ENCODE results near the gene SYTL1. TPM values are rescaled to one million over a fixed set of nuclear protein-coding genes. Genes with fewer than 3 reads are reported as not detected.

Gene SYTL1
- total RNA-seq, 2 experiments from 2014 or later, result 83.5 to 106 TPM

GRCh38 chr1:27351541-27352107 is 9.8 kb downstream of the SYTL1 start:
- H3K27ac Mint-ChIP-seq, result no peak overlapping the region
- peaks cover 23% of the 10 kb centered on the region for H3K4me1 Mint-ChIP-seq
- peaks cover 7% of the 10 kb centered on the region for H3K36me3 Mint-ChIP-seq (ENCODE audit: low read depth)
- H3K4me3 Mint-ChIP-seq, result no peak overlapping the region
- no peak for DNase-seq
- H3K9me3 Mint-ChIP-seq, result no peaks in the 10 kb centered on the region
- no peaks in the 10 kb centered on the region for H3K27me3 Mint-ChIP-seq
- CTCF ChIA-PET, result interaction anchor here (0.7 kb wide), 1 partner anchor 11 kb away, joined by 3 read pairs; no protein-coding TSS in a partner anchor
- POLR2A ChIA-PET, result no interaction called here

GRCh38 chr1:27353166-27353565 is 11.3 kb downstream of the SYTL1 start:
- H3K27me3 Mint-ChIP-seq, result no peaks in the 10 kb centered on the region
- peaks cover 27% of the 10 kb centered on the region for H3K4me1 Mint-ChIP-seq
- H3K4me3 Mint-ChIP-seq, result no peak overlapping the region
- H3K27ac Mint-ChIP-seq, result no peak overlapping the region
- CTCF ChIA-PET, result interaction anchor here (0.8 to 4.8 kb wide), 5 partner anchors 10 to 42 kb away, joined by 3 to 21 read pairs (median 3); no protein-coding TSS in a partner anchor
- peaks cover 3% of the 10 kb centered on the region for H3K36me3 Mint-ChIP-seq (ENCODE audit: low read depth)
- DNase-seq, result no peak
- no peaks in the 10 kb centered on the region for H3K9me3 Mint-ChIP-seq
- POLR2A ChIA-PET, result interaction anchor here (0.6 kb wide), 1 partner anchor 9 kb away, joined by 4 read pairs; no protein-coding TSS in a partner anchor

DNA sequence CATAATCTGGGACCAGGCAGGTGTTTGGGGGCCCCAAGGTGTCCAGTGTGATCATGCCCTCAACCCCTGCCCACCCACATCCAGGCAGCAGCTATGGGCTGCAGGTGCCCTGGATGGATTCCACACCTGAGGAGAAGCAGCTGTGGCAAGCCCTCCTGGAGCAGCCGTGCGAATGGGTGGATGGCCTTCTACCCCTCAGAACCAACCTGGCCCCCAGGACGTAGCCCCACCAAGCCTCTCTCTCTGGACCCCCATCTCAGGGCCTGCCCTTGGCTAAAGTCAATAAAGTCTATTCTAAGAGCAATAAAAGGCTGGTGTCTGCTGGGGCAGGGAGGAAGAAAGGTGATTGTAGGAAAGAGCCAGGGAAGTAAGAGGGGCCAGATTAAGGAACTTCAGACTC is 11.8 kb downstream of the SYTL1 start:
- CTCF ChIA-PET, result interaction anchor here (0.6 to 4.8 kb wide), 7 partner anchors 11 to 82 kb away, joined by 3 to 21 read pairs (median 4); partner anchors contain the start of gene SYTL1
- Mint-ChIP-seq H3K36me3 (ENCODE audit: low read depth) (peaks cover 3% of the 10 kb centered on the region), H3K4me3 (no peak overlapping the region), H3K9me3 (no peaks in the 10 kb centered on the region), H3K27ac (peak overlapping the region; percentile 31), H3K27me3 (no peaks in the 10 kb centered on the region), H3K4me1 (peaks cover 27% of the 10 kb centered on the region)
- no peak for DNase-seq
- POLR2A ChIA-PET, result interaction anchor here (0.6 kb wide), 1 partner anchor 10 kb away, joined by 4 read pairs; no protein-coding TSS in a partner anchor

GRCh38 chr1:27355683-27356082 is 13.9 kb downstream of the SYTL1 start:
- ChIA-PET CTCF (interaction anchor here (1.0 to 4.9 kb wide), 6 partner anchors 11 to 213 kb away, joined by 3 to 68 read pairs (median 28); partner anchors contain the start of genes MAP3K6 and SYTL1), POLR2A (no interaction called here)
- Mint-ChIP-seq H3K9me3 (no peaks in the 10 kb centered on the region), H3K4me3 (no peak overlapping the region), H3K4me1 (peaks cover 37% of the 10 kb centered on the region), H3K27me3 (peaks cover 3% of the 10 kb centered on the region), H3K36me3 (ENCODE audit: low read depth) (peaks cover 3% of the 10 kb centered on the region), H3K27ac (peak overlapping the region; percentile 26)
- no peak for DNase-seq

- Mint-ChIP-seq H3K4me1 (peaks cover 43% of the 10 kb centered on the region), H3K4me3 (peak overlapping the region; percentile 25), H3K27ac (peak overlapping the region; percentile 26), H3K36me3 (ENCODE audit: low read depth) (peaks cover 3% of the 10 kb centered on the region), H3K9me3 (no peaks in the 10 kb centered on the region), H3K27me3 (peaks cover 3% of the 10 kb centered on the region)
- DNase-seq, result no peak
- CTCF ChIA-PET, result interaction anchor here (1.0 to 4.9 kb wide), 8 partner anchors 11 to 212 kb away, joined by 3 to 68 read pairs (median 14); partner anchors contain the start of genes MAP3K6 and SYTL1
- POLR2A ChIA-PET, result no interaction called here
Observed at GRCh38 chr1:27356277-27356618, 14.4 kb downstream of the SYTL1 start.

DNA sequence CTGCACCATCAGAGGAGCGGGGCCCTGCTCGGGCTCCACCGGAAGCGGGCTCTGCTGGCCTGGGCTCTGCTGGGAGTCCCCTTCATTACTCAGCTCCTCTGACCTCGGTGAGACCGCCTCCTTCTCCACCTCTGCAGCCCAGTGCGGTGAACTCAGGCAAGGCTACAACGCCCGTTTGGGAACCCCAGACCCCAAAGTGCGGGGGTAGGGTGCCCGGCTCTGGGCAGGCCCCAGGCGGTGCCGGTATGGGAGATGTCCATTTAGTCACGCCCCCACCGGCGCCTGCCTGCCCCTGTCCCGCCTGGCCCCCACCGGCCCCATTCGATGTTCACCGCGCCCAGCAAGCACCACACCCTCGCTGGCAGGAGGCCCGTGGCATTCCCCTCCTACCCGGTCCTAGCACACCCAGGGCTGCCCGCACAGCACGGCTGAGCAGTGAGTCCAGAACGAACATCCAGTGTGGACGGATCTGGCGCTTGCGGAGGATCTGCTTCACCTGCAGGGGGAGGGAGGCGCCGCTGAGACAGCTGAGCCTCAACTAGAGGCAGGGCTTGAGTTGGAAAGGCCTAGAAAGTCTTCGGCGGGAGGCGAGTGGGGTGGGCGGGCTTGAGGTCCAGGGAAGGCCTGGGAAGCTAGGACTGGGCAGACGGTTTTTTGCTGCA is 14.9 kb downstream of the SYTL1 start:
- DNase-seq, result no peak
- Mint-ChIP-seq H3K9me3 (no peaks in the 10 kb centered on the region), H3K4me3 (peak overlapping the region; percentile 72), H3K36me3 (ENCODE audit: low read depth) (no peaks in the 10 kb centered on the region), H3K4me1 (peaks cover 43% of the 10 kb centered on the region), H3K27me3 (peaks cover 3% of the 10 kb centered on the region), H3K27ac (peak overlapping the region; percentile 93)
- CTCF ChIA-PET, result interaction anchor here (0.6 to 4.9 kb wide), 25 partner anchors 10 to 1329 kb away, joined by 3 to 68 read pairs (median 6); partner anchors contain the start of genes CD164L2, FCN3, MAP3K6 and SYTL1
- POLR2A ChIA-PET, result no interaction called here

DNA sequence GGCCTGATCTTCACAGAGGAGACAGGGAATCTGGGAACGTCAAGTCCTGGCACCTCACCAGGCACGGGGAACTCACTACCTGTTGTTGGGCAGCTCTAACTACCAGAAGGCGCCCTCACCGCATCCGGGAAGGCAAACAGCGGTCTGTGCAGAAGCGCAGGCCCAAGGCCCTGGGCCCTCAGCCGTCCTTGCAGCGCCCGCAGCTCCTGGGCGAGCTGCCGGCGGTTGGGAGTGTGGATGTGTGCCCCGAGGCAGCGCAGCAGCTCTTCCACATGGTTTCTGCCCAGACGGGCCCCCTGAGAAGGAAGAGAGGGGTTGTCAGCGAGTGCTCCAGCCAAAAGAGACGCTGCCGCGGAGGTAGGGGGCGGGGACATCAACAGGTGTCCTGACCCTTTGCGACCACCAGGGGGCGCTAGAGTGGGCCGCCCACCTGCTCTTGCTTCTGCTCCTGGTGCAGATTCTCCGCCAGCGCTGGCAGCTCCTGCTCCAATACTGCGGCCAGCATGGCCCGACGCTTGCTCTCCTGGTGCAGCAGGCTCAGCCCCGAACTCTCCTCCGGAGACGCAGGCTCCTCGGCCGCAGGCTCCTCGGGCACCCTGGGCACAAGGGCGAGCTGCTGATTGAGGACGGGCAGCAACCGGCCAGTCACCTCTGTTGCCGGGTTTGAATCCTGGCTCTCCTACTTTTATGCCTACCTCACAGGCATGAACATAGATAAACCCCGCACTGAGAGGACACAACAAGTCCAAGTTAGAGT is 15.6 kb downstream of the SYTL1 start:
- ChIA-PET POLR2A (no interaction called here), CTCF (interaction anchor here (0.5 to 4.9 kb wide), 30 partner anchors 10 to 1329 kb away, joined by 3 to 68 read pairs (median 4); partner anchors contain the start of genes CD164L2, FCN3, MAP3K6 and SYTL1)
- no peaks in the 10 kb centered on the region for H3K36me3 Mint-ChIP-seq (ENCODE audit: low read depth)
- peaks cover 43% of the 10 kb centered on the region for H3K4me1 Mint-ChIP-seq
- peak overlapping the region; percentile 93 for H3K27ac Mint-ChIP-seq
- peak; percentile 83 for DNase-seq
- H3K4me3 Mint-ChIP-seq, result peak overlapping the region; percentile 72
- no peaks in the 10 kb centered on the region for H3K9me3 Mint-ChIP-seq
- peaks cover 3% of the 10 kb centered on the region for H3K27me3 Mint-ChIP-seq

DNA sequence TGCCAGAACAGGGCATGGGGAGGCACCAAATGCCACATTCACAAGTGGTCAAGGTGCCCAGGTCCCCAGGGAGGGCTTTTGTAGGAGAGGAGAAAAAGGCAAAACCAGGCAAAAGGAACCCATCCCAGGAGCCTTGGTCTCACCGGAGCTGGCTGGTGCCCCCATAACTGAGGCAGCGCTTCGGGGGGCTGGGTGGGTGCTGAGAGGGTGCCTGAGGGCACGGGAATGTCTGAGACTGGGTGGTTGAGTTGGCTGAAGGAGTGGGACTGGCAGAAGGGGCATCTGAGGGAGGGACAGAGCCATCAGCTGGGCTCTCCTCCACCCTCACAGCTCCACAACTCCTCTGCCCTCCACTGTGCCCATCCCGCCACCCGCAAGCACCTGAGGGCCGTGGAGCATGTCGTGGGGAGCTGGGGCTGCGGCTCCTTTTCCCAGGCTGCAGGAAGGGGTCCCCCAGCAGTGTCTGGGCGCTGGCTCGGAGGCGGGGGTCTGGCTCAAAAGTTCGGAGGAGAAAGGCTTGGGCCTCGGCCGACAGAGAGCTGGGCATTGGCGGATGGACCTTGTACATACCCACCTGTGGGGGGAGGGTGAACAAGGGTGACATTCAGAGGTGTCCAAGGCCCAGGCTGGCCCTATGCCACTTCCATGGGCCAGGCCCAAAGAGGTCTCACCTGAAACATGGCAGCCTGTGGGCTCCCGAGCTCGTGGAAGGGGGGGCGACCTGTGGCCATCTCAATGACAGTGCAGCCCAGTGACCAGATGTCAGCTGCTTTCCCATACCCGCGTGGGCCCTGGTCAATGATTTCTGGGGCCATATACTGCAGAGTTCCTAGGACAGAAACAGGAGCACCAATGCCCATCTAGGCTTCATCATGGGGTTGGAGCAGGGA is 16.5 kb downstream of the SYTL1 start:
- Mint-ChIP-seq H3K27me3 (peaks cover 3% of the 10 kb centered on the region), H3K27ac (peak overlapping the region; percentile 93), H3K9me3 (no peaks in the 10 kb centered on the region), H3K4me1 (peaks cover 43% of the 10 kb centered on the region), H3K4me3 (peak overlapping the region; percentile 72), H3K36me3 (ENCODE audit: low read depth) (no peaks in the 10 kb centered on the region)
- POLR2A ChIA-PET, result no interaction called here
- DNase-seq, result no peak
- CTCF ChIA-PET, result interaction anchor here (0.5 to 4.9 kb wide), 25 partner anchors 9 to 332 kb away, joined by 3 to 68 read pairs (median 5); partner anchors contain the start of genes CD164L2, FCN3, MAP3K6 and SYTL1

DNA sequence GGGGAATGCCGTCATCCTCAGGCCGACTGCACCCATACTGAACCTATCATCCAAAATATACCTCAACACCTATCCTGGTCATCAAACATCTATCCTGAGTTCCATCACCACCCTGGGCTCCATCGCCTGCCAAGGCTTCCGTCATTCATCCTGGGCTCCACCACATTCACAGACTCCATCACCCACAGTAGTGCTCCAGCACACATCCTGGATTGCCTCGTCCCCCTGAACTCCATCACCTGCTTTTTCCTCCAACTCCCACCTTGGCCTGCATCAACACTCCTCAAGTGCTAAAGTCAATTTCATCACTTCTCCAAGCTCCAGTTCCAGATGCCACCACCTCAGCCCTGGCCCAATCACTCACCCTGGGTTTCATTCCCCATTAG is 17.1 kb downstream of the SYTL1 start:
- peaks cover 3% of the 10 kb centered on the region for H3K27me3 Mint-ChIP-seq
- peaks cover 43% of the 10 kb centered on the region for H3K4me1 Mint-ChIP-seq
- DNase-seq, result no peak
- no peaks in the 10 kb centered on the region for H3K36me3 Mint-ChIP-seq (ENCODE audit: low read depth)
- H3K4me3 Mint-ChIP-seq, result no peak overlapping the region
- ChIA-PET CTCF (interaction anchor here (0.5 to 4.9 kb wide), 11 partner anchors 8 to 331 kb away, joined by 3 to 68 read pairs (median 9); partner anchors contain the start of genes MAP3K6 and SYTL1), POLR2A (no interaction called here)
- H3K9me3 Mint-ChIP-seq, result no peaks in the 10 kb centered on the region
- H3K27ac Mint-ChIP-seq, result peak overlapping the region; percentile 26

DNA sequence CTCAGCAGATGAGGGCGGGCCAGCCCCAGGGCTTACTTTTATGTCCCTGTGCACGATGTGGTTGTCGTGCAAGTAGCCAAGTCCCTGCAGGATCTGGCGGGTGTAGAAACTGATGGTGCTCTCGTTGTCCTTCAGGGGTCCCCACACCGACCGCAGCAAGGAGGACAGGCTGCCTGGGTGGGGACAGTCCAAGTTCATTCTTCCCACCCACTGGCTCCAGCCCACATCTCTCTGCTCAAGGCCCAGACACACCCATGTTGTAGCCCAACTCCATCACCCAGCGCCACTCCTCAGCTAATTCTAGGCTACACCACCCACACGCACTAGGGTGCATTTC is 18.0 kb downstream of the SYTL1 start:
- Mint-ChIP-seq H3K36me3 (ENCODE audit: low read depth) (no peaks in the 10 kb centered on the region), H3K9me3 (no peaks in the 10 kb centered on the region), H3K4me3 (peak overlapping the region; percentile 30), H3K4me1 (peaks cover 47% of the 10 kb centered on the region), H3K27ac (no peak overlapping the region), H3K27me3 (peaks cover 3% of the 10 kb centered on the region)
- ChIA-PET CTCF (interaction anchor here (0.5 to 4.9 kb wide), 3 partner anchors 18 to 63 kb away, joined by 3 to 35 read pairs (median 4); no protein-coding TSS in a partner anchor), POLR2A (no interaction called here)
- no peak for DNase-seq

GRCh38 chr1:27360159-27361043 is 18.6 kb downstream of the SYTL1 start:
- ChIA-PET POLR2A (no interaction called here), CTCF (interaction anchor here (0.5 to 4.9 kb wide), 5 partner anchors 18 to 66 kb away, joined by 3 to 35 read pairs (median 4); no protein-coding TSS in a partner anchor)
- H3K27ac Mint-ChIP-seq, result no peak overlapping the region
- peaks cover 51% of the 10 kb centered on the region for H3K4me1 Mint-ChIP-seq
- H3K27me3 Mint-ChIP-seq, result peaks cover 3% of the 10 kb centered on the region
- peak; percentile 54 for DNase-seq
- H3K9me3 Mint-ChIP-seq, result no peaks in the 10 kb centered on the region
- H3K4me3 Mint-ChIP-seq, result peak overlapping the region; percentile 30
- no peaks in the 10 kb centered on the region for H3K36me3 Mint-ChIP-seq (ENCODE audit: low read depth)
